H1 (cell line): ENCODE results near the gene GPR68. TPM values are rescaled to one million over a fixed set of nuclear protein-coding genes. Genes with fewer than 3 reads are reported as not detected.

ENCODE experiments used
- ASH2L ChIP-seq: fragments of 200-600, 300-600 bp; sonication (generic); IDR thresholded peaks from one replicate; pipeline ENCODE4 v1.7.1; 2017; ENCODE audit warnings: low read length
- CHD1 ChIP-seq: IDR thresholded peaks from 2 replicates; pipeline ENCODE4 v1.6.1; 2012; ENCODE audit warnings: low read depth, low read length, improper control_type of control experiment
- CHD7 ChIP-seq: fragments of 300-600 bp; sonication (generic); IDR thresholded peaks from 2 replicates; pipeline ENCODE4 v1.7.1; 2012; ENCODE audit warnings: low read length, moderate library complexity, mild to moderate bottlenecking, inconsistent platforms; ENCODE audit not compliant: insufficient replicate concordance
- KDM4A ChIP-seq: IDR thresholded peaks from one replicate; pipeline ENCODE4 v1.7.1; 2012; ENCODE audit warnings: low read depth, mild to moderate bottlenecking, moderate library complexity, low read length, inconsistent platforms; ENCODE audit not compliant: severe bottlenecking
- SIX5 ChIP-seq: IDR thresholded peaks from 2 replicates; pipeline ENCODE4 v1.6.1; 2011; ENCODE audit warnings: mild to moderate bottlenecking, low read depth, low read length
- SP1 ChIP-seq: IDR thresholded peaks from 2 replicates; pipeline ENCODE4 v1.6.1; 2011; ENCODE audit warnings: low read depth, low read length
- SP2 ChIP-seq: IDR thresholded peaks from 2 replicates; pipeline ENCODE4 v1.6.1; 2012; ENCODE audit warnings: mild to moderate bottlenecking, low read length, inconsistent platforms
- TCF12 ChIP-seq: IDR thresholded peaks from 2 replicates; pipeline ENCODE4 v1.6.1; 2011; ENCODE audit warnings: low read depth, mild to moderate bottlenecking, low read length
- USF2 ChIP-seq: IDR thresholded peaks from 2 replicates; pipeline ENCODE4 v1.6.1; 2011; ENCODE audit warnings: low read length, improper control_type of control experiment
- YY1 ChIP-seq: IDR thresholded peaks from 2 replicates; pipeline ENCODE4 v1.6.1; 2011; ENCODE audit warnings: low read depth, mild to moderate bottlenecking, low read length
- ZNF274 ChIP-seq: IDR thresholded peaks from 2 replicates; pipeline ENCODE4 v1.7.0; 2012; ENCODE audit warnings: low read length, borderline replicate concordance; ENCODE audit errors: extremely low read depth
- polyA plus RNA-seq, 7 experiments: library from polyadenylated mRNA; depleted of rRNA in 3 of 7; stranded (reverse) in 5 of 7; unstranded in 2 of 7; fragments of >200 nt in 5 of 7; fragments of 200-250 nt in 2 of 7; gene quantifications; 1 replicate in 5 of 7; 2 replicates in 1 of 7; 4 replicates in 1 of 7; pipeline versions ENCODE4 v1.2.1 to v1.2.3, GENCODE V29; 2011 to 2013; ENCODE audit warnings: missing spikeins in 2 of 7, mixed read lengths in 2 of 7
- total RNA-seq: library from RNA; stranded (reverse); fragmentation: NEBNext Ultra II Directional; extraction: Animal tissue kit (Norgen Biotek cat#: 25700); gene quantifications from 2 replicates; pipeline ENCODE4 v1.2.1, GENCODE V29; 2021

The GPR68 gene
- total and polyA plus RNA-seq, 2 of the 8 experiments (the other 6 are each of a cell fraction or from before 2014, with no cell fraction given) = 0.22 to 0.76 TPM

- no peak for TF ChIP-seq USF2
- no peak for TF ChIP-seq CHD7
- no peak for TF ChIP-seq KDM4A
- TF ChIP-seq TCF12 = no peak
- TF ChIP-seq YY1 = no peak
- no peak for TF ChIP-seq SP1
- no peak for TF ChIP-seq CHD1
- no peak for TF ChIP-seq ASH2L
- no peak for TF ChIP-seq ZNF274
- TF ChIP-seq SIX5 = no peak
- no peak for TF ChIP-seq SP2
These were observed 30.3 kb upstream of the GPR68 start (continued) for GRCh38 chr14:91274796-91275195.
